ENCODE measurements around the gene LRRC37B.
"Not testable (repeated sequence)": the region's sequence is repeated elsewhere in the genome, so short reads cannot be mapped to it uniquely, and the experiment has no call there.

LRRC37B gene

GRCh38 chr17:32099686-32100085 is 92.5 kb downstream of the LRRC37B start:
- DNase-seq: no peak

DNA sequence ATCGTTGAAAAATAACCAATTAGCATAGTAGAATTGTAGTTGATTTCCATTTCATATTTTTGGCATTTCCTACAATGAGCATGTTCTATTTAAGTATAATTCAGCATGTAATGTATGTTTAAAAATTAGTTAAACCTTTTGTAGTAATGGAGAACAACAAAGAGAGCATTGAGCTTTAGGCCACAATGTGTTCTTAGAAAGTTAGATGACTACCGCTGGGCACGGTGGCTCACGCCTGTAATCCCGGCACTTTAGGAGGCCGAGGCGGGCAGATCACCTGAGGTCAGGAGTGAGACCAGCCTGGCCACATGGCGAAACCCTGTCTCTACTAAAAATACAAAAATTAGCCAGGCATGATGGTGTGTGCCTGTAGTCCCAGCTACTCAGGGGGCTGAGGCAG is 93.1 kb downstream of the LRRC37B start:
- not testable (repeated sequence) for DNase-seq

DNA sequence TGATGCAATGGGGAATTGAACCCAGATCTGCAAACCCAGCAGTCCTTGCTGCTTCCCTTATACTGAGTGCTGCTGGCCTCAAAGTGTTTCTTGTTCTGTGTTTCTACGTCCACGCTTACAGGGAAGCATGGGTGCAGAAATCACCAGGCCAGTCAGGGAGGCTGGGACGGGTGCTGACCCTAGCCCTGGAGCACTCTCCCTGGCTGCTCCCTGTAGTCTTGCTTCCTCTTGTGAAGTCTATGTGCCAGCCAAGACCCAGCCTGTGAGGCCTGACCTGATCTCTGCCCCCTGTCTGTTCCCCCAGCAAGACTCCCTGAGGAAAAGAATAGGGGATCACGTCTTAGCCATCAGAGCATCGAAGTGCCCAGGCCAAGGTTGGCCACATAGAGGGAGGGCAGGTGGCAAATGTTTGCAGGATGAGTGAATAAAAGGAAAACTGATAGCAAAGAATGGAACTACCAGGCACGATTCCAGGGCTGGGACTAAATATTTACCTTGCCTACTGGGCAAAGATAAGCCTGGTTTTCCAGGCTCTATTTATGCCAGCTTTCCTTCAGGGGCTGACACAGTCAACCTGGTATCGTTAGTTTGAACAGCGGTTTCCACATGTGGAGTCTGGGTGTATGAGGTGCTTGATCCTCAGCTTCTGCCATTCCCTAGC is 93.9 kb downstream of the LRRC37B start:
- peak; percentile 24 for DNase-seq

DNA sequence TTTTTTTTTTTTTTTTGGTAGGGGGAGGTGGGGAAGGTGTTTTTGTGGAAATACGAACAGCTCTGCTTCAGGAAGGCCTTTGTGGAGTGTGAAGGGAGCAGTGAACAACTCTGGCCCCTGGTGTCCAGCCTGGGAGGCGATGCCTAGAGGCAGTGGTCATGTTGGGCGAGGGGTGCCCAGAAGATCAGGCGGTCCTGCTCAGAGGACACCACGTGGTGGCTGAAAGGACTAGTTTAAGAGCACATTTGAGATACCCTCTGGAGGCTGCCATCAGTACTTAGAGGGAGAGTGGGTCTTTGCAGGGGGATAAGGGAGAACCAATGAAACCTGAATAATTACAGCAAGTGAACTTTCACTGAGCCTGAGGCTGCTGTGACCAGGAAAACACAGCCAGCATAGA is 95.0 kb downstream of the LRRC37B start:
- DNase-seq: no peak

- DNase-seq: no peak
Observed at GRCh38 chr17:32102646-32103186, 95.5 kb downstream of the LRRC37B start.

All from DMS153 (cell line).